ENCODE measurements around the gene NKAIN4.

The NKAIN4 gene

GRCh38 chr20:63297371-63297781, 43.1 kb upstream of the NKAIN4 start:
- Histone ChIP-seq H3K27ac (no peak overlapping the region), H3K4me3 (no peak overlapping the region), H3K27me3 (peaks cover 0 to 64% of the 10 kb centered on the region in 2 donors), H3K4me1 (peaks cover 0 to 5% (median 0%) of the 10 kb centered on the region in 4 donors), H3K9me3 (peaks cover 0 to 7% (median 4%) of the 10 kb centered on the region in 3 donors), H3K36me3 (no peaks in the 10 kb centered on the region)
- TF ChIP-seq CTCF (IDR thresholded peaks at IDR 0.05): no peak
- no peak for DNase-seq
- intact Hi-C loops (cut with DNase I; ENCODE audit: low total_unique reads): no loop called here

DNA sequence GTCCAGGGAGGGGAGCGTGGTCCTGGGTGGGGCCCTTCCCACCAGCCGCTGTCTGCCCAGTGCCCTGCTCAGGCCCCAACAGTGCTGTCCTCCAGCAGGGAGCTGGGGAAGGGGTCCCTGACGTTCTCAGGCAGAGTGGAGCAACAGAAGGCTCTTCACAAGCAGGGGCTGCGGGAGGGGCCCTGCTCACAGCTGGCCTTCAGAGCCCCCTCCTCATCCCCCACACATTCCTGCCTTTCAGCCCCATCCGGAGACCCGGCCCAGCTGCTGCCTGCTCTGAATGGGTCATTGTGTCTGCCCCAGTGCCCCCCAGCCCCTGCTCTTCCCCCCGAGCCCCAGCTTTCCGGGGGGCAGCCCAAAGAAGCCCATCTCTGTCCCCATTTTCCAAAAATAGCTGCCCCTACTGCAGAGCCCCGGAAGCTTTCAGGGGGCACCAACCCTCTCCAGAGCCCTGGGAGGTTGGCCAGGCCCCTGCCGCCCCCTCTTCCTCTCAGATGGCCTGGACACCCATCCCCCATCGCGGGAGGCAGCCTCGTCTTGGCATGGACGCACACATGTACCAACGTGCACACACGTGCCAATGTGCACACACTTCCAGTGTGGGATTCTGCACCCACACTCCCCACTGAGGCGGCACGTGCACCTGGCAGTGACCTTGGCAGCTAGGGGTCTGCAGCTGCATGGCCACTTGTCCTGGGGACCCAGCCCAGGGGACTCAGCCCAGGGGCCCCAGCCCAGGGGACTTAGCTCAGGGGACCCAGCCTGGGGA, 42.5 kb upstream of the NKAIN4 start:
- Histone ChIP-seq H3K4me1 (peaks cover 0 to 5% (median 0%) of the 10 kb centered on the region in 4 donors), H3K27me3 (peaks cover 0 to 71% of the 10 kb centered on the region in 2 donors), H3K36me3 (no peaks in the 10 kb centered on the region), H3K9me3 (peaks cover 0 to 7% (median 4%) of the 10 kb centered on the region in 3 donors), H3K27ac (no peak overlapping the region), H3K4me3 (no peak overlapping the region)
- intact Hi-C loops (cut with DNase I; ENCODE audit: low total_unique reads): no loop called here
- TF ChIP-seq CTCF (IDR thresholded peaks at IDR 0.05): no peak
- DNase-seq: no peak

DNA sequence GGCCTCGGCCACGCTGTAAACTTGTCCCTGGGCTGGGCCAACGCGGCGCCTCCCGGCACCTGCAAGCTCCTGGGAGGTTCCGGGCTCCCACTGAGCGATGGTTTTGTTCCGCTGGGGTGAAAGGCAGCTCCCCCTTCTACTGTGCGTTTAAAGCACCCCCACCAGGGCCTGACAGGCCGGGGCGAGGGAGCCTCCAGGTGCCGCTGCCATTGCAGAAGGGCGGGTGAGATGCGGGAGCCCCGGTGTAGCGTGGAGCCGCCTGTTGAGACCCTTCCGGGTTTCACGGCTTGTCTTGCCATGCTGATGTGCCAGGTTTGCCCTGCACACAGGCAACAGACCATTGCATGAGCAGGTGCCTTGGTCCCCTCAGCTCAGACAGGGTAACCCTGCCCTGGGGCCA, 41.6 kb upstream of the NKAIN4 start:
- no peak for TF ChIP-seq CTCF (IDR thresholded peaks at IDR 0.05)

DNA sequence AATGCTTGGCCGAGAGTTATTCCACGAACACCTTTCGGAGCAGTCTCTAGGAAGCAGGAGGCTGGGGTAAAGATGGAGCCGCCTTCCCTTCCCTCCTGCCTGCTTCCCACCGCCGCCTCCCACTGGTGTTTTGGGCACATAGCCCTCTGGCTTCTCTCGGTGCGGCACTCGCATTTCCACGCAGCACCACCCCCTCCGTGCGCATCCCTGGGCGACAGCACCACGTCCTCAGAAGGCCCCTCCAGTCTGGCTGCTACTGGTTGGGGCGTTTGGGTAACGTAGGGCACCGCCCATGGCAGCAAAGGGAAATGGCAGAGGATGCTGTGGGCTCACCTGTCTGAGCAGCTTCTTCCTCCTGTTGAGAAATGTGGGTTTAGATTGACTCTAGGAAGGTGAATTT, 41.2 kb upstream of the NKAIN4 start:
- Histone ChIP-seq H3K9me3 (peaks cover 0 to 4% (median under 1%) of the 10 kb centered on the region in 3 donors), H3K4me3 (no peak overlapping the region), H3K4me1 (peaks cover 0 to 5% (median 0%) of the 10 kb centered on the region in 4 donors), H3K27me3 (peaks cover 0 to 76% of the 10 kb centered on the region in 2 donors), H3K27ac (no peak overlapping the region), H3K36me3 (no peaks in the 10 kb centered on the region)
- no peak for TF ChIP-seq CTCF (IDR thresholded peaks at IDR 0.05)
- intact Hi-C loops (cut with DNase I; ENCODE audit: low total_unique reads): no loop called here
- DNase-seq: no peak

More for the DNA sequence above, 41.6 kb upstream of the NKAIN4 start:
- peaks cover 0 to 5% (median 4%) of the 10 kb centered on the region in 3 donors for H3K9me3 ChIP-seq
- intact Hi-C loops (cut with DNase I; ENCODE audit: low total_unique reads): no loop called here
- H3K4me1 ChIP-seq: peaks cover 0 to 5% (median 0%) of the 10 kb centered on the region in 4 donors
- H3K27ac ChIP-seq: no peak overlapping the region
- DNase-seq: no peak
- no peaks in the 10 kb centered on the region for H3K36me3 ChIP-seq
- H3K4me3 ChIP-seq: no peak overlapping the region
- peaks cover 0 to 75% of the 10 kb centered on the region in 2 donors for H3K27me3 ChIP-seq

GRCh38 chr20:63295018-63295417, 40.8 kb upstream of the NKAIN4 start:
- peaks cover 0 to under 1% (median 0%) of the 10 kb centered on the region in 3 donors for H3K9me3 ChIP-seq
- H3K27me3 ChIP-seq: peaks cover 0 to 76% of the 10 kb centered on the region in 2 donors
- H3K4me3 ChIP-seq: no peak overlapping the region
- intact Hi-C loops (cut with DNase I; ENCODE audit: low total_unique reads): no loop called here
- H3K4me1 ChIP-seq: peaks cover 0 to 5% (median 0%) of the 10 kb centered on the region in 4 donors
- no peak overlapping the region for H3K27ac ChIP-seq
- no peaks in the 10 kb centered on the region for H3K36me3 ChIP-seq
- DNase-seq: no peak
- TF ChIP-seq CTCF (IDR thresholded peaks at IDR 0.05): no peak

All from tibial artery (tissue), 4 donors.